Tibial nerve (tissue), 4 donors: Measurements from ENCODE around the gene APLP2. TPM values are rescaled to one million over a fixed set of nuclear protein-coding genes. Genes with fewer than 3 reads are reported as not detected.

Experiments used
- DNase-seq, 2 donors: peaks; one replicate each; pipeline ENCODE4 v3.0.0-alpha.2; 2019; ENCODE audit warnings: low spot score in 2 of 2
- H3K27ac ChIP-seq, 4 donors: fragments of 200-600 bp; sonication (generic) in 3 of 4; one replicate each; pipeline ENCODE4 v1.5.1; 2017 to 2019; ENCODE audit warnings: mild to moderate bottlenecking in 1 of 4
- H3K27me3 ChIP-seq, 2 donors: fragments of 200-600 bp; sonication (generic) in 1 of 2; one replicate each; pipeline versions ENCODE4 v1.5.1 to v1.6.0; 2017 to 2019
- H3K36me3 ChIP-seq, 3 donors: fragments of 200-600 bp; sonication (generic); one replicate each; pipeline ENCODE4 v1.5.1; 2018 to 2019
- H3K4me1 ChIP-seq, 4 donors: fragments of 200-600 bp; sonication (generic) in 3 of 4; one replicate each; pipeline ENCODE4 v1.5.1; 2017 to 2019
- H3K4me3 ChIP-seq, 4 donors: fragments of 200-600 bp; sonication (generic) in 3 of 4; one replicate each; pipeline ENCODE4 v1.5.1; 2017 to 2019; ENCODE audit warnings: mild to moderate bottlenecking in 1 of 4, moderate library complexity in 1 of 4
- H3K9me3 ChIP-seq, 4 donors: fragments of 200-600 bp; sonication (generic) in 3 of 4; one replicate each; pipeline ENCODE4 v1.5.1; 2017 to 2019
- CTCF ChIP-seq, 5 experiments: fragments of 200-600 bp in 3 of 5; fragments of 450-650 bp in 2 of 5; sonication (generic) in 3 of 5; IDR thresholded peaks; one replicate each; pipeline ENCODE4 v1.5.1; 2016 to 2019; ENCODE audit warnings: antibody characterized with exemption in 5 of 5, mild to moderate bottlenecking in 3 of 5, moderate library complexity in 2 of 5
- EP300 ChIP-seq, 2 donors: sonication (generic); formaldehyde crosslinking; IDR thresholded peaks; one replicate each; pipeline ENCODE4 v1.6.1; 2017; ENCODE audit warnings: antibody characterized with exemption in 2 of 2, mild to moderate bottlenecking in 1 of 2
- POLR2A ChIP-seq, 2 donors: fragments of 450-650 bp; IDR thresholded peaks; one replicate each; pipeline ENCODE4 v1.6.1; 2017; ENCODE audit warnings: antibody characterized with exemption in 2 of 2, mild to moderate bottlenecking in 2 of 2, moderate library complexity in 2 of 2
- WGBS, 2 donors: methylation state at CpG; one replicate each; pipeline ENCODE4 v1.1.5; 2018; 5-methylcytosine and 5-hydroxymethylcytosine counted together
- total RNA-seq, 4 donors: library from RNA; depleted of rRNA; stranded (reverse); fragments of >200 nt; gene quantifications; one replicate each; pipeline ENCODE4 v1.1.0, GENCODE V29; 2016

Gene APLP2
- total RNA-seq, 4 donors from 2014 or later: 200 to 229 (median 212) TPM

DNA sequence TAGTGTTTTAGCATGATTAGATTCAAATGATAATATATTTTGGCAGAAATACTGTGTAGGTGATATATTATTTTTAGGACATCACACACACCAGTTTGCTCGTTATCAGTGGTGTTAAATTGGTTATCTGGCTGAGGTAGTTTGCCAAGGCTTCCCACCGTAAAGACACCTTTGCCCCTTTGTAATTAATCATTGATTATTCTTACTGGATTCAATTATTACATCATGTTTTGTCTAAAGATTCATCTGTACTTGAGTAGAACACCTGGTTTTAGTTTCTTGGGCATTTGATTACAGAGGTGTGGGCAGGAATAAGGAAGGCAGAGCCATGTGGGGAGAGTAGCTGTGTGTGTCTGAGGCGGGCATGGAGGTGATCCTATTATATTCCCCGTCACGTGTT lies 50.4 kb downstream of the APLP2 start:
- Histone ChIP-seq H3K4me3 (no peak overlapping the region), H3K9me3 (no peaks in the 10 kb centered on the region), H3K4me1 (peaks cover 0 to 47% (median 22%) of the 10 kb centered on the region in 4 donors), H3K27me3 (no peaks in the 10 kb centered on the region), H3K27ac (no peak overlapping the region), H3K36me3 (peaks cover 0 to 26% (median 8%) of the 10 kb centered on the region in 3 donors)
- TF ChIP-seq POLR2A (IDR thresholded peaks at IDR 0.05): no peak
- TF ChIP-seq EP300 (IDR thresholded peaks at IDR 0.05): no peak
- TF ChIP-seq CTCF (IDR thresholded peaks at IDR 0.05): no peak
- 92 to 96% methylated on average over 5 of the region's 5 CpGs for WGBS, 2 donors
- no peak for DNase-seq

GRCh38 chr11:130121445-130121978 lies 51.8 kb downstream of the APLP2 start:
- Histone ChIP-seq H3K27ac (peak overlapping the region in 2 of 4 donors; percentile 15 to 39), H3K4me3 (no peak overlapping the region), H3K27me3 (no peaks in the 10 kb centered on the region), H3K36me3 (peaks cover 0 to 24% (median 8%) of the 10 kb centered on the region in 3 donors), H3K9me3 (no peaks in the 10 kb centered on the region), H3K4me1 (peaks cover 0 to 49% (median 25%) of the 10 kb centered on the region in 4 donors)
- DNase-seq: no peak
- TF ChIP-seq CTCF (IDR thresholded peaks at IDR 0.05): no peak
- 47 to 51% methylated on average over 5 of the region's 5 CpGs for WGBS, 2 donors

GRCh38 chr11:130122141-130122575 lies 52.5 kb downstream of the APLP2 start:
- Histone ChIP-seq H3K4me1 (peaks cover 0 to 49% (median 25%) of the 10 kb centered on the region in 4 donors), H3K27me3 (no peaks in the 10 kb centered on the region), H3K27ac (peak overlapping the region in 2 of 4 donors; percentile 15 to 39), H3K9me3 (no peaks in the 10 kb centered on the region), H3K4me3 (no peak overlapping the region), H3K36me3 (peaks cover 0 to 22% (median 8%) of the 10 kb centered on the region in 3 donors)
- WGBS, 2 donors: 56 to 57% methylated on average over 7 of the region's 7 CpGs
- DNase-seq: no peak
- TF ChIP-seq CTCF (IDR thresholded peaks at IDR 0.05) (no peak), EP300 (IDR thresholded peaks at IDR 0.05) (peak in 1 of 2 donors; percentile 6), POLR2A (IDR thresholded peaks at IDR 0.05) (no peak)

DNA sequence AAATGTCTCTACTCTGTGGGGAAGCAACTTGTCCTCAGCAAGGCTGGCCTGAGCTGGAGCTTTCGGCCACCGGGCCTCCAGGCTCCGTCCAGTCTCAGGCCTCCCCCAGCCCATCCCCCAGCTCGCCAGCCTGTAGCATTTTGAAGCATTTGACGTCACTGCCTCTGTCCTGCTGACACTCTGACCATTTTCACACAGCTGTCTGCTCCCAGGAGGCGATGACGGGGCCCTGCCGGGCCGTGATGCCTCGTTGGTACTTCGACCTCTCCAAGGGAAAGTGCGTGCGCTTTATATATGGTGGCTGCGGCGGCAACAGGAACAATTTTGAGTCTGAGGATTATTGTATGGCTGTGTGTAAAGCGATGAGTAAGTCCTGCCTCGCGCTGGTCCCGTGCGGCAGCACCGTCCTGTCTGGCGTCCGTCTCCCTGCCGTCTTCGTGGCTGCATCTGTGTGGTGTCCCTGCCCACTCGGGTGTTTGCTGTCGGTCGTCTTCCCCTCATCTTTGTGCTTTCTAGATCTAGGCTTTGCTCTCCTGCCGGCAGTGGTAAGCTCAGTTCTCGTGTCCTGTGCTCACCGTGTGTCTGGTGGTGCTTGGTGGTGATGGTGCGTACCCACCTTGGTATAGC lies 53.8 kb downstream of the APLP2 start:
- no peak for TF ChIP-seq POLR2A (IDR thresholded peaks at IDR 0.05)
- TF ChIP-seq EP300 (IDR thresholded peaks at IDR 0.05): no peak
- TF ChIP-seq CTCF (IDR thresholded peaks at IDR 0.05): no peak
- H3K4me1 ChIP-seq: peaks cover 0 to 48% (median 21%) of the 10 kb centered on the region in 4 donors
- H3K27ac ChIP-seq: peak overlapping the region in 2 of 4 donors; percentile 36 to 71
- peaks cover 0 to 34% (median 8%) of the 10 kb centered on the region in 3 donors for H3K36me3 ChIP-seq
- no peaks in the 10 kb centered on the region for H3K27me3 ChIP-seq
- H3K9me3 ChIP-seq: no peaks in the 10 kb centered on the region
- WGBS, 2 donors: 94% methylated on average over 31 to 32 of the region's 32 CpGs
- no peak for DNase-seq
- no peak overlapping the region for H3K4me3 ChIP-seq

DNA sequence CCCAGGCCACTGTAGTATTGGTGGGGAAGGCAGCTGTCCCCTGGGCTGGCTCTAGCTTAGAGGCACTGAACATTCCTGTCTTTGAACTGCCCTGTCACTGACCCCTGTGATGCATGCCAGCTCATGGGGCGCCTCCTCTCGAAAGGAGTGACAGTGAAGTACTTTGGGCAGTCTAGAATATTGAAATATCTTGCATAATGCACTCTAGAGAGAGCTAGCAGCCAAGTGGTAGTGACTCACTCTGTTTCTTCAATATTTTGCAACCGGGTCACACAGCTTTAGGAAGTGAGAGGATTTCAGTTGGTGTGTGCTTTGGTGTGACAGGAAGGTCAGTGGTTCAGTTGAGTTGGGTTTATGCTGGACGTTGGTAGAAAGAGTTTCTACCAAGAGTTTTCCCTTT lies 54.4 kb downstream of the APLP2 start:
- no peaks in the 10 kb centered on the region for H3K27me3 ChIP-seq
- 11 to 16% methylated on average over 4 of the region's 4 CpGs for WGBS, 2 donors
- TF ChIP-seq CTCF (IDR thresholded peaks at IDR 0.05) (no peak), POLR2A (IDR thresholded peaks at IDR 0.05) (no peak), EP300 (IDR thresholded peaks at IDR 0.05) (peak; percentile 50 to 96)
- DNase-seq: peak; percentile 55 to 71
- no peaks in the 10 kb centered on the region for H3K9me3 ChIP-seq
- peaks cover 0 to 43% (median 19%) of the 10 kb centered on the region in 4 donors for H3K4me1 ChIP-seq
- H3K36me3 ChIP-seq: peaks cover 0 to 40% (median 8%) of the 10 kb centered on the region in 3 donors
- H3K27ac ChIP-seq: peak overlapping the region in 3 of 4 donors; percentile 50 to 84 (median 71)
- no peak overlapping the region for H3K4me3 ChIP-seq
